PC-3 (cell line): ENCODE measurements around the gene CYP21A2.

Experiments used
- CTCF ChIP-seq: fragments of 300-600 bp; sonication (generic); conservative IDR thresholded peaks from 2 replicates; pipeline ENCODE4 v1.5.1; 2017; ENCODE audit warnings: antibody characterized with exemption, low read depth, mild to moderate bottlenecking, low read length
- EZH2phosphoT487 ChIP-seq: fragments of 300-600 bp; sonication (generic); IDR thresholded peaks from 2 replicates; pipeline ENCODE4 v1.6.1; 2018; ENCODE audit warnings: mild to moderate bottlenecking, antibody characterized with exemption, low read length, borderline replicate concordance

GRCh38 chr6:32087574-32088486 is 49.6 kb downstream of the CYP21A2 start:
- TF ChIP-seq EZH2phosphoT487: no peak
- TF ChIP-seq CTCF: peak; percentile 54
